Fibroblast of lung (primary cell): Measurements from ENCODE around the gene UST. TPM values are rescaled to one million over a fixed set of nuclear protein-coding genes. Genes with fewer than 3 reads are reported as not detected.

ENCODE experiments used
- DNase-seq, 2 donors: peaks; one replicate each; pipeline versions ENCODE4 v3.0.0 to v3.0.0-alpha.2; 2010; ENCODE audit warnings: low read depth in 2 of 2
- H2AFZ ChIP-seq: 2 replicates; pipeline ENCODE4 v1.5.1; 2012; ENCODE audit warnings: low read length, control low read depth, inconsistent platforms
- H3K27ac ChIP-seq: 2 replicates; pipeline ENCODE4 v1.5.1; 2011; ENCODE audit warnings: low read length, control low read depth; ENCODE audit not compliant: insufficient read depth
- H3K27me3 ChIP-seq: 2 replicates; pipeline ENCODE4 v1.5.1; 2011; ENCODE audit warnings: mild to moderate bottlenecking, low read length; ENCODE audit not compliant: control insufficient read depth, insufficient read depth
- H3K36me3 ChIP-seq: 2 replicates; pipeline ENCODE4 v1.5.1; 2011; ENCODE audit warnings: low read length; ENCODE audit not compliant: control insufficient read depth, insufficient read depth
- H3K4me1 ChIP-seq: 2 replicates; pipeline ENCODE4 v1.5.1; 2011; ENCODE audit warnings: low read length; ENCODE audit not compliant: control insufficient read depth, insufficient read depth; ENCODE audit errors: extremely low read depth
- H3K4me2 ChIP-seq: 2 replicates; pipeline ENCODE4 v1.5.1; 2011; ENCODE audit warnings: low read length, control low read depth; ENCODE audit not compliant: insufficient read depth; ENCODE audit errors: extremely low read depth
- H3K4me3 ChIP-seq, 4 experiments: fragments of 200-600 bp in 1 of 4; sonication (generic) in 1 of 4; replicated peaks in 1 of 4; 2 replicates each; pipeline ENCODE4 v1.5.1; 2011 to 2016; ENCODE audit warnings: low read length in 4 of 4, low read depth in 3 of 4, mild to moderate bottlenecking in 3 of 4, control low read depth in 2 of 4, inconsistent platforms in 1 of 4, mixed read lengths in 1 of 4; ENCODE audit not compliant: insufficient read depth in 1 of 4; ENCODE audit errors: control extremely low read depth in 1 of 4
- H3K79me2 ChIP-seq: 2 replicates; pipeline ENCODE4 v1.5.1; 2012; ENCODE audit warnings: mild to moderate bottlenecking, low read length, inconsistent platforms; ENCODE audit not compliant: control insufficient read depth, insufficient read depth
- H3K9ac ChIP-seq: 2 replicates; pipeline ENCODE4 v1.5.1; 2011; ENCODE audit warnings: mild to moderate bottlenecking, low read length, control low read depth; ENCODE audit not compliant: insufficient read depth
- H3K9me3 ChIP-seq: 2 replicates; pipeline ENCODE4 v1.5.1; 2012; ENCODE audit warnings: low read depth, low read length; ENCODE audit not compliant: control insufficient read depth, insufficient read depth
- H4K20me1 ChIP-seq: 2 replicates; pipeline ENCODE4 v1.5.1; 2011; ENCODE audit warnings: low read length; ENCODE audit not compliant: control insufficient read depth, insufficient read depth; ENCODE audit errors: extremely low read depth
- CTCF ChIP-seq, 2 donors: IDR thresholded peaks in 1 of 2; conservative IDR thresholded peaks in 1 of 2; 1 replicate in 1 of 2; 2 replicates in 1 of 2; pipeline ENCODE4 v1.5.1; 2011 to 2012; ENCODE audit warnings: low read length in 2 of 2, control low read depth in 1 of 2, inconsistent platforms in 1 of 2, low read depth in 1 of 2, mild to moderate bottlenecking in 1 of 2
- EZH2 ChIP-seq: IDR thresholded peaks from 2 replicates; pipeline ENCODE4 v1.5.1; 2012; ENCODE audit warnings: low read length, control low read depth, mild to moderate bottlenecking; ENCODE audit errors: missing control alignments
- polyA plus RNA-seq, 2 donors: library from polyadenylated mRNA; depleted of rRNA in 1 of 2; stranded (reverse) in 1 of 2; unstranded in 1 of 2; fragments of >200 nt; gene quantifications; 2 replicates each; pipeline ENCODE4 v1.2.1, GENCODE V29; 2011 to 2012; ENCODE audit warnings: missing spikeins in 1 of 2
- total RNA-seq: library from RNA; depleted of rRNA; stranded (reverse); fragments of >200 nt; gene quantifications from 2 replicates; pipeline ENCODE4 v1.2.1, GENCODE V29; 2014

Gene UST
- total and polyA plus RNA-seq, 2 donors (not counting 1 experiment from before 2014, with no cell fraction given) = 6.8 to 19.5 TPM

- H3K36me3 ChIP-seq = no peaks in the 10 kb centered on the region
- H3K4me1 ChIP-seq = no peaks in the 10 kb centered on the region
- no peak overlapping the region for H3K4me3 ChIP-seq
- TF ChIP-seq CTCF (conservative IDR thresholded peaks at IDR 0.05 in 1 of 2, IDR thresholded peaks at IDR 0.05 in 1 of 2; ENCODE audit: low read depth in 1 of 2, low read length in 2 of 2) (no peak), EZH2 (no peak)
- H2AFZ ChIP-seq = no peak overlapping the region
- H3K9ac ChIP-seq = no peak overlapping the region
- H3K27me3 ChIP-seq = no peaks in the 10 kb centered on the region
- H3K27ac ChIP-seq = no peak overlapping the region
- DNase-seq = no peak
- no peak overlapping the region for H3K4me2 ChIP-seq
- H3K79me2 ChIP-seq = no peaks in the 10 kb centered on the region
- no peaks in the 10 kb centered on the region for H4K20me1 ChIP-seq
- no peaks in the 10 kb centered on the region for H3K9me3 ChIP-seq
These were observed 295.1 kb downstream of the UST start for GRCh38 chr6:149041953-149042352.

- no peak for DNase-seq
- no peak overlapping the region for H3K4me3 ChIP-seq
- H3K9ac ChIP-seq = no peak overlapping the region
- H3K36me3 ChIP-seq = no peaks in the 10 kb centered on the region
- H3K27ac ChIP-seq = no peak overlapping the region
- H3K4me1 ChIP-seq = peaks cover 2% of the 10 kb centered on the region
- H4K20me1 ChIP-seq = no peaks in the 10 kb centered on the region
- H3K4me2 ChIP-seq = no peak overlapping the region
- H3K27me3 ChIP-seq = no peaks in the 10 kb centered on the region
- no peak overlapping the region for H2AFZ ChIP-seq
- TF ChIP-seq CTCF (conservative IDR thresholded peaks at IDR 0.05 in 1 of 2, IDR thresholded peaks at IDR 0.05 in 1 of 2; ENCODE audit: low read depth in 1 of 2, low read length in 2 of 2) (peak; percentile 14 to 29), EZH2 (no peak)
- H3K79me2 ChIP-seq = no peaks in the 10 kb centered on the region
- no peaks in the 10 kb centered on the region for H3K9me3 ChIP-seq
These were observed 296.8 kb downstream of the UST start for GRCh38 chr6:149043476-149044130.

DNA sequence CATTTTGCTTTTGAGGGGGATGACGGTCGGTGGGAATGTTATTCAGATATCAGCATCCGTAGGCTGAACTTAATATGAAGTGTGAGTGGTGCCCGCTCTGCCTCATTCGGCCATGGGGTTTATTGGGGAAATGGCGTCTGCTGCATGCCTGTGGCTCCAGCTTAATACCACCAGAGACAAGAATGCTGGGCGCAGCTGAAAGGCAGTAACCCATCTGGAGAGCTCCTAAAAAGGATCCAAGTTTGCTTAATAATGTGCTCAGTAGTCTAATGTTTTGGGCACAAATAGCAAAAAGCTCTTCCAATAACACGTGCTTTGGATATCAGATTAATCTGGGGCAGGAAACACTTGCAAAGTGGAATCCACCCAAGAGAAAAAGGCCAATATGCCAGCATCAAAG, 297.7 kb downstream of the UST start:
- no peak overlapping the region for H3K27ac ChIP-seq
- no peaks in the 10 kb centered on the region for H3K9me3 ChIP-seq
- H3K79me2 ChIP-seq = no peaks in the 10 kb centered on the region
- H3K4me1 ChIP-seq = peaks cover 2% of the 10 kb centered on the region
- TF ChIP-seq EZH2 (no peak), CTCF (conservative IDR thresholded peaks at IDR 0.05 in 1 of 2, IDR thresholded peaks at IDR 0.05 in 1 of 2; ENCODE audit: low read depth in 1 of 2, low read length in 2 of 2) (no peak)
- H4K20me1 ChIP-seq = no peaks in the 10 kb centered on the region
- H3K27me3 ChIP-seq = no peaks in the 10 kb centered on the region
- H3K36me3 ChIP-seq = no peaks in the 10 kb centered on the region
- H3K4me2 ChIP-seq = no peak overlapping the region
- no peak overlapping the region for H3K9ac ChIP-seq
- H3K4me3 ChIP-seq = no peak overlapping the region
- DNase-seq = peak in 1 of 2 donors; percentile 18
- H2AFZ ChIP-seq = no peak overlapping the region
